HG03520 (cell line): ENCODE data around the gene BCL3.

Source experiments
- ATAC-seq: cut with Tn5 transposase; IDR thresholded peaks from one replicate; pipeline ENCODE4 v1.9.1; 2021; ENCODE audit warnings: mild to moderate bottlenecking, moderate library complexity; ENCODE audit not compliant: unreplicated experiment

Gene BCL3

GRCh38 chr19:44783545-44783944, 35.0 kb downstream of the BCL3 start:
- ATAC-seq, result no peak

GRCh38 chr19:44785271-44785670, 36.8 kb downstream of the BCL3 start:
- ATAC-seq, result no peak

GRCh38 chr19:44785993-44786392, 37.5 kb downstream of the BCL3 start:
- ATAC-seq, result no peak

GRCh38 chr19:44788971-44789370, 40.5 kb downstream of the BCL3 start:
- ATAC-seq, result no peak

- ATAC-seq, result no peak
These were observed 41.5 kb downstream of the BCL3 start for GRCh38 chr19:44789943-44790483.

- ATAC-seq, result no peak
These were observed 43.8 kb downstream of the BCL3 start for GRCh38 chr19:44792281-44792680.

GRCh38 chr19:44794610-44795009, 46.1 kb downstream of the BCL3 start:
- ATAC-seq, result no peak

- ATAC-seq, result no peak
These were observed 47.0 kb downstream of the BCL3 start for GRCh38 chr19:44795398-44795987.

GRCh38 chr19:44796701-44797115, 48.2 kb downstream of the BCL3 start:
- ATAC-seq, result no peak

- no peak for ATAC-seq
These were observed 51.3 kb downstream of the BCL3 start for GRCh38 chr19:44799627-44800346.

GRCh38 chr19:44800461-44800860, 52.0 kb downstream of the BCL3 start:
- no peak for ATAC-seq

GRCh38 chr19:44803442-44804428, 55.2 kb downstream of the BCL3 start:
- ATAC-seq, result no peak

- no peak for ATAC-seq
These were observed 57.8 kb downstream of the BCL3 start for GRCh38 chr19:44806291-44806690.

- ATAC-seq, result no peak
These were observed 58.7 kb downstream of the BCL3 start for GRCh38 chr19:44807162-44807561.

- no peak for ATAC-seq
These were observed 59.3 kb downstream of the BCL3 start for GRCh38 chr19:44807652-44808462.

GRCh38 chr19:44808463-44809371, 60.2 kb downstream of the BCL3 start, which contains the start of gene BCAM:
Gene BCAM, plus strand, starts transcription at chr19:44809103. Its CDS starts 22 bp downstream, at chr19:44809125.
- ATAC-seq, result no peak
